MM.1S (cell line): Measurements from ENCODE around the gene LCN15.

ENCODE experiments used
- DNase-seq: peaks from one replicate; pipeline ENCODE4 v3.0.0-alpha.2; 2015
- H2AFZ ChIP-seq: fragments of 300-600 bp; sonication (generic); 2 replicates; pipeline ENCODE4 v1.6.0; 2016; ENCODE audit warnings: antibody characterized with exemption, low read length
- H3F3A ChIP-seq: fragments of 300-600 bp; sonication (generic); 2 replicates; pipeline ENCODE4 v1.6.1; 2016; ENCODE audit warnings: mild to moderate bottlenecking, antibody characterized with exemption, low read length, moderate library complexity, mixed read lengths; ENCODE audit not compliant: insufficient read depth
- H3K27ac ChIP-seq: fragments of 300-600 bp; sonication (generic); 2 replicates; pipeline ENCODE4 v1.5.1; 2016; ENCODE audit warnings: mild to moderate bottlenecking, low read length
- H3K27me3 ChIP-seq: fragments of 300-600 bp; sonication (generic); replicated peaks from 2 replicates; pipeline ENCODE4 v1.6.0; 2016; ENCODE audit warnings: low read length; ENCODE audit not compliant: insufficient read depth
- H3K36me3 ChIP-seq: fragments of 300-600 bp; sonication (generic); replicated peaks from 2 replicates; pipeline ENCODE4 v1.6.1; 2016; ENCODE audit warnings: mild to moderate bottlenecking, low read length, mixed read lengths; ENCODE audit not compliant: insufficient read depth
- H3K4me1 ChIP-seq: fragments of 300-600 bp; sonication (generic); 2 replicates; pipeline ENCODE4 v1.6.1; 2016; ENCODE audit warnings: low read length, mixed read lengths
- H3K4me2 ChIP-seq: fragments of 300-600 bp; sonication (generic); 2 replicates; pipeline ENCODE4 v1.6.0; 2016; ENCODE audit warnings: low read depth, low read length
- H3K4me3 ChIP-seq: fragments of 300-600 bp; sonication (generic); 2 replicates; pipeline ENCODE4 v1.5.1; 2016; ENCODE audit warnings: low read length, mixed read lengths
- H3K79me2 ChIP-seq: fragments of 300-600 bp; sonication (generic); 2 replicates; pipeline ENCODE4 v1.6.1; 2016; ENCODE audit warnings: mixed run types, low read length, mixed read lengths
- H3K9ac ChIP-seq: fragments of 300-600 bp; sonication (generic); 2 replicates; pipeline ENCODE4 v1.6.1; 2016; ENCODE audit warnings: low read length, mixed read lengths
- H3K9me2 ChIP-seq: fragments of 300-600 bp; sonication (generic); replicated peaks from 2 replicates; pipeline ENCODE4 v1.6.1; 2016; ENCODE audit warnings: mild to moderate bottlenecking, low read length, mixed read lengths; ENCODE audit not compliant: insufficient read depth
- H3K9me3 ChIP-seq: fragments of 300-600 bp; sonication (generic); replicated peaks from 2 replicates; pipeline ENCODE4 v1.6.1; 2016; ENCODE audit warnings: mild to moderate bottlenecking, low read length, mixed read lengths; ENCODE audit not compliant: insufficient read depth
- H4K20me1 ChIP-seq: fragments of 300-600 bp; sonication (generic); 2 replicates; pipeline ENCODE4 v1.6.1; 2016; ENCODE audit warnings: mild to moderate bottlenecking, low read length, moderate library complexity, mixed read lengths; ENCODE audit not compliant: insufficient read depth
- CTCF ChIP-seq: fragments of 300-600 bp; sonication (generic); IDR thresholded peaks from 2 replicates; pipeline ENCODE4 v1.5.1; 2016; ENCODE audit warnings: antibody characterized with exemption, low read length, mixed read lengths
- EZH2 ChIP-seq: fragments of 300-600 bp; sonication (generic); optimal IDR thresholded peaks from 2 replicates; pipeline ENCODE3; 2017; ENCODE audit warnings: low read depth, mild to moderate bottlenecking, antibody characterized with exemption, low read length, mixed read lengths
- EZH2phosphoT487 ChIP-seq: fragments of 300-600 bp; sonication (generic); IDR thresholded peaks from 2 replicates; pipeline ENCODE4 v1.6.1; 2018; ENCODE audit warnings: antibody characterized with exemption, low read length

The LCN15 gene

DNA sequence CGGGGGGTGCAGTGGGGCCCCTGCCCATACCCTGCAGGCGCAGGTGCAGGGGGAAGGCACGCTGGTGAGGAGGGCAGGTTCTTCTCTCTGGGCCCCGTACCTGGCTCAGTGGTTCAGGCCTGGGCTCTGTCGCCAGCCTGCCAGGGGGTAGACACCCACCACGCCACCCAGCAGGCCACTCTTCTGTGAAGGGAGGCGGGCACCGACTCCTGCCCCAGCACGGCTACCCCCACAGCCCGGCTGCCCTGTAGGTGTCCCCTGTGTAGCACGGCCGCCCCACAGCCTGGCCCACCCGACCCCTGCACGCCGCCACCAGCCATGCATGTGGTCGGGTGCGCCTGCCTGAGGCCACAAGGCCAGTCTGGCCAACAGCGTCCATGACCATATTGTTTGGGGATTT is 17.7 kb downstream of the LCN15 start:
- Histone ChIP-seq H3K4me2 (no peak overlapping the region), H3K9me3 (no peaks in the 10 kb centered on the region), H2AFZ (no peak overlapping the region), H3K9ac (no peak overlapping the region), H3K27me3 (peaks cover 96% of the 10 kb centered on the region), H3K9me2 (no peaks in the 10 kb centered on the region), H4K20me1 (no peaks in the 10 kb centered on the region), H3F3A (no peaks in the 10 kb centered on the region), H3K4me1 (no peaks in the 10 kb centered on the region), H3K36me3 (no peaks in the 10 kb centered on the region), H3K79me2 (no peaks in the 10 kb centered on the region), H3K27ac (no peak overlapping the region), H3K4me3 (no peak overlapping the region)
- DNase-seq = no peak
- TF ChIP-seq EZH2 (peak; percentile 49), CTCF (no peak)

DNA sequence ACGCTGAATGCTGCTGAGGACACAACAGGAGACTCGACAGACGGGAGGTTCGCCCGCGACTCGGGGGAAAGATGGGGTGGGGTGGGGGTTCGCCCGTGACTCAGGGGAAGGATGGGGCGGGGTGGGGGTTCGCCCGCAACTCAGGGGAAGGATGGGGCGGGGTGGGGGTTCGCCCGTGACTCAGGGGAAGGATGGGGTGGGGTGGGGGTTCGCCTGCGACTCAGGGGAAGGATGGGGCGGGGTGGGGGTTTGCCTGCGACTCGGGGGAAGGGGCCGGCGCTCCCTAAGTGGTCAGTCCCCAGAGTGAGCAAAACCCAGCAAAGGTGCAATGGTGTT is 18.2 kb downstream of the LCN15 start:
- TF ChIP-seq CTCF = no peak
- TF ChIP-seq EZH2phosphoT487 = no peak
- no peak for TF ChIP-seq EZH2

GRCh38 chr9:136745389-136746154 is 18.7 kb downstream of the LCN15 start:
- no peak for TF ChIP-seq EZH2phosphoT487
- no peak for TF ChIP-seq CTCF
- no peak for TF ChIP-seq EZH2
- H3F3A ChIP-seq = no peaks in the 10 kb centered on the region
- no peak overlapping the region for H3K4me2 ChIP-seq
- H3K4me1 ChIP-seq = no peaks in the 10 kb centered on the region
- H3K27ac ChIP-seq = no peak overlapping the region
- no peaks in the 10 kb centered on the region for H3K79me2 ChIP-seq
- H3K9me3 ChIP-seq = no peaks in the 10 kb centered on the region
- H3K9me2 ChIP-seq = no peaks in the 10 kb centered on the region
- H3K9ac ChIP-seq = no peak overlapping the region
- H2AFZ ChIP-seq = no peak overlapping the region
- peaks cover 97% of the 10 kb centered on the region for H3K27me3 ChIP-seq
- H4K20me1 ChIP-seq = no peaks in the 10 kb centered on the region
- H3K4me3 ChIP-seq = no peak overlapping the region
- no peaks in the 10 kb centered on the region for H3K36me3 ChIP-seq
- no peak for DNase-seq

More for the DNA sequence above, 18.2 kb downstream of the LCN15 start:
- no peaks in the 10 kb centered on the region for H3F3A ChIP-seq
- no peak overlapping the region for H3K4me3 ChIP-seq
- no peaks in the 10 kb centered on the region for H3K9me2 ChIP-seq
- no peaks in the 10 kb centered on the region for H3K9me3 ChIP-seq
- H3K36me3 ChIP-seq = no peaks in the 10 kb centered on the region
- no peaks in the 10 kb centered on the region for H3K4me1 ChIP-seq
- peaks cover 96% of the 10 kb centered on the region for H3K27me3 ChIP-seq
- no peak overlapping the region for H2AFZ ChIP-seq
- no peak for DNase-seq
- H3K9ac ChIP-seq = no peak overlapping the region
- no peaks in the 10 kb centered on the region for H4K20me1 ChIP-seq
- H3K4me2 ChIP-seq = no peak overlapping the region
- no peak overlapping the region for H3K27ac ChIP-seq
- no peaks in the 10 kb centered on the region for H3K79me2 ChIP-seq
